ENCODE results near the gene RIC8B. TPM values are rescaled to one million over a fixed set of nuclear protein-coding genes. Genes with fewer than 3 reads are reported as not detected.
A peak's percentile ranks its signal among the peaks of the same experiment; 100 is the strongest.
"Not testable (repeated sequence)": the region's sequence is repeated elsewhere in the genome, so short reads cannot be mapped to it uniquely, and the experiment has no call there.

RIC8B gene
- total RNA-seq, 8 experiments from 2014 or later, result 8.3 to 27.8 (median 18.3) TPM

DNA sequence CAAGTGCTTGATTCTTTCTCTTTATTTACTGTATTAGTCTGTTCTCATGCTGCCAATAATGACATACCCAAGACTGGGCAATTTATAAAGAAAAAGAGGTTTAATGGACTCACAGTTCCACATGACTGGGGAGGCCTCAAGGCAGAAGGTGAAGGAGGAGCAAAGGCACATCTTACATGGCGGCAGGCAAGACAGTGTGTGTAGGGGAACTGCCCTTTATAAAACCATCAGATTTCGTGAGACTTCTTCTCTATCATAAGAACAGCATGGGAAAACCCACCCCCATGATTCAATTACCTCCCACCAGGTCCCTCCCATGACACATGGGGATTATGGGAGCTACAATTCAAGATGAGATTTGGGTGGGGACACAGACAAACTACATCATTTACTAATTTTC lies 149.1 kb downstream of the RIC8B start:
- ATAC-seq (replicated peaks in 6 of 8); H3K4me1 ChIP-seq (replicated peaks in 1 of 2); H3K4me3 ChIP-seq; H3K27ac ChIP-seq: not testable (repeated sequence)
- 64 to 100% (median 100%) methylated on average over 1 to 2 of the region's 2 CpGs; no CpG with 5 or more reads in 2 of the 10 experiments for WGBS, 10 experiments
- in situ Hi-C loops (cut with MboI; ENCODE audit: low pct_unique_long_range_greater_than_20kb in 2 of 9, low sequenced_read_pairs in 9 of 9, unreplicated experiment in 9 of 9), result loop anchor here in 7 of 9 experiments (10.0 to 25.0 kb wide), 4 partner anchors 536 to 686 kb away; partner anchors contain the start of genes POLR3B (in 2 of the 7) and CKAP4 (in 1 of the 7)

DNA sequence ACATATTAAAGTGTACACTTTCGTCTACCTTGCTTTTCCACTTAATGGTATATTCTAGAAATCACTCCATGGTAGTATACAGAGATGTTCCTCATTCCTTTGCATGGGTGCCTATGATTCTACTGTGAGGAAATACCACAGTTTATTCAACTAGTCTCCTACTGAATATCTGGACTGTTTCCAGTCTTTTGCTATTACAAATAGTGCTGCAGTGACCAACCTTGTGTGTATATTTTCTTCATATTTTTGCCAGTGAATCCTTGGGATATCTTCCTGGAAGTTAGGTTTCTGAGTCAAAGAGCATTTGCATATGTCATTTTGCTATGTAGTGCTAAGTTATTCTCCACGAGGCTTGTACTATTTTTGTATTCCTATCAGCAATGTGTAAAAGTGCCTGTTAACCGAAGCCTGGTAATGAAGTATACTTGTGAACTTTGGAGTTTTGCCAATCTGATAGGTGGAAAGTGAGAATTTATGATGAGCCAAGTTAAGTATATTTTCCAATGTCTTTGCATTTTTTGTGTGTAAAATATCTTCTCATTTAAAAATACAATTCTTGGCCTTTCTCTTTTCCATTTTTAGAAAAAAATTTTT lies 149.9 kb downstream of the RIC8B start:
- 46 to 100% (median 91%) methylated on average over 1 to 3 of the region's 3 CpGs for WGBS, 10 experiments

DNA sequence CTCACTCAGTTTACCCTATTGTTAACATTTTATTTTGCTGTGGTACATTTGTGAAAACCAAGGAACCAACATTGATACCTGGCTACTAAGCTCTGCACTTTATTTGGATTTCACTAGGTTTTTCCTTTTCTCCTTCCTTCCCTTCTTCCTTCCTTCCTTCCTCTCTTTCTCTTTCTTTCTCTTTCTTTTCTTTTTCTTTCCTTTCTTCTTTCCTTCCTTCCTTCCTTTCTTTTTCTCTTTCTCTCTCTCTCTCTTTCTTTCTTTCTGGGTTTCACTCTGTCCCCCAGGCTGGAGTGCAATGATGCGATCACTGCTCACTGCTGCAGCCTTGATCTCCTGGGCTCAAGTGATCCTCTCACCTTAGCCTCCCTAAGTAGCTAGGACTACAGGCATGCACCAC lies 152.2 kb downstream of the RIC8B start:
- WGBS, 10 experiments, result 67 to 100% (median 96%) methylated on average over 1 of the region's 1 CpG; no CpG with 5 or more reads in 2 of the 10 experiments
- H3K4me1 ChIP-seq (replicated peaks in 1 of 2), result no peaks in the 10 kb centered on the region
- no peak overlapping the region for H3K27ac ChIP-seq
- in situ Hi-C loops (cut with MboI; ENCODE audit: low pct_unique_long_range_greater_than_20kb in 2 of 9, low sequenced_read_pairs in 9 of 9, unreplicated experiment in 9 of 9), result loop anchor here in 1 of 9 experiments (10.0 kb wide), 1 partner anchor 542 kb away; no protein-coding TSS in a partner anchor
- no peak overlapping the region for H3K4me3 ChIP-seq
- ATAC-seq (replicated peaks in 6 of 8), result no peak

More for the DNA sequence above, 149.9 kb downstream of the RIC8B start:
- in situ Hi-C loops (cut with MboI; ENCODE audit: low pct_unique_long_range_greater_than_20kb in 2 of 9, low sequenced_read_pairs in 9 of 9, unreplicated experiment in 9 of 9), result loop anchor here in 7 of 9 experiments (10.0 to 25.0 kb wide), 4 partner anchors 537 to 687 kb away; partner anchors contain the start of genes POLR3B (in 2 of the 7) and CKAP4 (in 1 of the 7)
- no peak overlapping the region for H3K27ac ChIP-seq
- H3K4me3 ChIP-seq, result no peak overlapping the region
- peak in 2 of 8 experiments; percentile 51 to 85 for ATAC-seq (replicated peaks in 6 of 8)
- no peaks in the 10 kb centered on the region for H3K4me1 ChIP-seq (replicated peaks in 1 of 2)

GRCh38 chr12:106934277-106934676 lies 159.8 kb downstream of the RIC8B start:
- WGBS, 10 experiments, result 0 to 100% (median 80%) methylated on average over 1 to 3 of the region's 3 CpGs
- in situ Hi-C loops (cut with MboI; ENCODE audit: low pct_unique_long_range_greater_than_20kb in 2 of 9, low sequenced_read_pairs in 9 of 9, unreplicated experiment in 9 of 9), result no loop called here
- no peak overlapping the region for H3K4me3 ChIP-seq

More at GRCh38 chr12:106934277-106934676, 159.8 kb downstream of the RIC8B start:
- Histone ChIP-seq H3K27ac (no peak overlapping the region), H3K4me1 (replicated peaks in 1 of 2) (no peaks in the 10 kb centered on the region)
- no peak for ATAC-seq (replicated peaks in 6 of 8)

Other genes with a start within 250 kb of the RIC8B start
- 10 to 100 TPM in 5 of 8 experiments, under 1 TPM in 3; 0.20 to 78.4 (median 16.8) TPM for gene RFX4, start 191.7 kb upstream of the RIC8B start, total RNA-seq
- 10 to 100 TPM; 17.1 to 96.1 (median 38.3) TPM for gene TMEM263, start 181.2 kb downstream of the RIC8B start, total RNA-seq
- 10 to 100 TPM; 12.2 to 25.3 (median 17.0) TPM for gene MTERF2, start 212.5 kb downstream of the RIC8B start, total RNA-seq

All from motor neuron (in vitro differentiated cells).